Tibial artery (tissue), 4 donors: ENCODE data around the gene SEC61A1.

Experiments used
- DNase-seq, 2 donors: peaks; one replicate each; pipeline ENCODE4 v3.0.0-alpha.2; 2019
- H3K27ac ChIP-seq, 2 donors: fragments of 200-600 bp; sonication (generic) in 1 of 2; 1 replicate in 1 of 2; 2 replicates in 1 of 2; pipeline ENCODE4 v1.5.1; 2018 to 2019; ENCODE audit warnings: mild to moderate bottlenecking in 1 of 2
- H3K27me3 ChIP-seq, 2 donors: fragments of 200-600 bp; sonication (generic) in 1 of 2; one replicate each; pipeline versions ENCODE4 v1.5.1 to v1.6.0; 2016 to 2019
- H3K36me3 ChIP-seq, 3 donors: fragments of 200-600 bp; sonication (generic) in 2 of 3; one replicate each; pipeline ENCODE4 v1.5.1; 2016 to 2019; ENCODE audit warnings: mild to moderate bottlenecking in 2 of 3
- H3K4me1 ChIP-seq, 4 donors: fragments of 200-600 bp; sonication (generic) in 2 of 4; 1 replicate in 3 of 4; 2 replicates in 1 of 4; pipeline ENCODE4 v1.5.1; 2016 to 2019
- H3K4me3 ChIP-seq, 2 donors: fragments of 200-600 bp; sonication (generic) in 1 of 2; 1 replicate in 1 of 2; 2 replicates in 1 of 2; pipeline ENCODE4 v1.5.1; 2018 to 2019; ENCODE audit warnings: mild to moderate bottlenecking in 2 of 2
- H3K9me3 ChIP-seq, 3 donors: fragments of 200-600 bp; sonication (generic) in 1 of 3; one replicate each; pipeline ENCODE4 v1.5.1; 2016 to 2019
- intact Hi-C: fragments of 100-400 bp; cut with DNase I; formaldehyde crosslinking; loops from one replicate; pipeline ENCODE4 v1.15.0; 2023; ENCODE audit warnings: low total_unique reads
- TF ChIP-seq, protein P1 (sequence below), 2 experiments: fragments of 200-600 bp in 1 of 2; fragments of 450-650 bp in 1 of 2; IDR thresholded peaks; one replicate each; pipeline ENCODE4 v1.5.1; 2017 to 2019; ENCODE audit warnings: antibody characterized with exemption in 2 of 2, mild to moderate bottlenecking in 1 of 2, moderate library complexity in 1 of 2

The SEC61A1 gene

DNA sequence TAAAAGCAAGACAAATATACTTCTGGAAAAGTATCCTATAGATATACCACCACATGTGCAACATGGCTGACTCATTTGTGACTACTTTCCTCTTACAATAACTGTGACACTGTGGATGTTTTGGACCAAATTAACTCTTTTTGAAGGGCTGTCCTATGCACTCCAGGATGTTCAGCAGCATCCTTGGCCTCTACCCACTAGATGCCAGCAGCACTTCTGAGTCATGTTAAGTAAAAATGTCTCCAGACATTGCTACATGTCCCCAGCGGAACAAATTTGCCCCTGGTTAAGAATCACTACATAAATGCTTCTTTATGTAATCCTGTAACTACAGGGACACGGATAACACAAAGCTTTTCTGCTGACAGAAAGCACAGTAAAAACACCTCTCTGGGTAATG is 39.3 kb downstream of the SEC61A1 start:
- intact Hi-C loops, result no loop called here
- no peaks in the 10 kb centered on the region for H3K9me3 ChIP-seq
- H3K27ac ChIP-seq, result no peak overlapping the region
- H3K27me3 ChIP-seq, result no peaks in the 10 kb centered on the region
- H3K36me3 ChIP-seq, result peaks cover 5 to 39% (median 16%) of the 10 kb centered on the region in 3 donors
- TF ChIP-seq, protein P1, sequence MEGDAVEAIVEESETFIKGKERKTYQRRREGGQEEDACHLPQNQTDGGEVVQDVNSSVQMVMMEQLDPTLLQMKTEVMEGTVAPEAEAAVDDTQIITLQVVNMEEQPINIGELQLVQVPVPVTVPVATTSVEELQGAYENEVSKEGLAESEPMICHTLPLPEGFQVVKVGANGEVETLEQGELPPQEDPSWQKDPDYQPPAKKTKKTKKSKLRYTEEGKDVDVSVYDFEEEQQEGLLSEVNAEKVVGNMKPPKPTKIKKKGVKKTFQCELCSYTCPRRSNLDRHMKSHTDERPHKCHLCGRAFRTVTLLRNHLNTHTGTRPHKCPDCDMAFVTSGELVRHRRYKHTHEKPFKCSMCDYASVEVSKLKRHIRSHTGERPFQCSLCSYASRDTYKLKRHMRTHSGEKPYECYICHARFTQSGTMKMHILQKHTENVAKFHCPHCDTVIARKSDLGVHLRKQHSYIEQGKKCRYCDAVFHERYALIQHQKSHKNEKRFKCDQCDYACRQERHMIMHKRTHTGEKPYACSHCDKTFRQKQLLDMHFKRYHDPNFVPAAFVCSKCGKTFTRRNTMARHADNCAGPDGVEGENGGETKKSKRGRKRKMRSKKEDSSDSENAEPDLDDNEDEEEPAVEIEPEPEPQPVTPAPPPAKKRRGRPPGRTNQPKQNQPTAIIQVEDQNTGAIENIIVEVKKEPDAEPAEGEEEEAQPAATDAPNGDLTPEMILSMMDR (IDR thresholded peaks at IDR 0.05), result no peak
- no peak overlapping the region for H3K4me3 ChIP-seq
- no peak for DNase-seq
- H3K4me1 ChIP-seq, result peaks cover 0 to 3% (median 0%) of the 10 kb centered on the region in 4 donors

DNA sequence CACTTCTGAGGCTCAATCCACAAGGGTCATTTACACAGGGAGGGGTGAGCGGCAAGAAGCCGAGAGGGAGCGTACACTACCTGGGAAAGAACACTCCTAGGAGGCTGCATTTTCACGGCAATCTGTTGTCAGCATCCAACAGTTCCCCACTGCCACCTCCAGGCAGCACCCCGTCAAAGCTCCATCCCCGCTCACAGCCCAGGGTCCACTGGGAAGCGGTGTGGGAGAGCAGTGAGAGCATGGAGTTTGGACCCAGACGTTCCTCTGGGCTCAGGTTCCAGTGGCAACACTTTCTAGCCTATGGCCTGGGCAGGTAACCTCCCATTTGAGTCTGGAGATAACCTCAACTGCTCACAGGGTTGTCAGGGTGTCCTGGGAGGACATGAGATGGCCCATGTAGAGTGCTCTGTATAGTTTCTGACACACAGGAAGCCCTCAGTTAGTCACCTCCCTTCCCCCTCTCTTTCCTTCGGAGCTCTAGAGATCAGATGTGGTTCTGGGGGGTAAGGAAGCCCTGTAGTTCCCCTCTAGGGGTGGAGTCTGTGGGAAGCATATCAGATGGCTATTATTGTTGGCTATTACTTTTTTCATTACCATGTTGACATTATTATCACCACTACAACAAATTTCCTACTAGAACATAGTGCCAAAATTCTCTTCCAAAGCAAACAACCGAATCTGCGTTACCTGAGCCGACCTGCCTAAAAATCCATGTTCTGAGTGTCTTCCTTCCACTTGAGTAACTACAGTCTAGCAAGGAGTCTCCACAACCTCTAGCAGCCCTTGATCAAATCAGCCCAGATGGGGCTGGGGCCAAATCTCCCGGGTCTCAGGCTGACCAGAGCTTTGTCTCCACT is 42.3 kb downstream of the SEC61A1 start:
- H3K9me3 ChIP-seq, result no peaks in the 10 kb centered on the region
- H3K4me3 ChIP-seq, result no peak overlapping the region
- H3K27me3 ChIP-seq, result no peaks in the 10 kb centered on the region
- no peak for DNase-seq
- no peak overlapping the region for H3K27ac ChIP-seq
- H3K36me3 ChIP-seq, result peaks cover 23 to 56% (median 33%) of the 10 kb centered on the region in 3 donors
- intact Hi-C loops, result no loop called here
- H3K4me1 ChIP-seq, result peaks cover 0 to 3% (median 0%) of the 10 kb centered on the region in 4 donors
- TF ChIP-seq, protein P1 (IDR thresholded peaks at IDR 0.05), result no peak

- intact Hi-C loops, result no loop called here
- H3K27me3 ChIP-seq, result no peaks in the 10 kb centered on the region
- TF ChIP-seq, protein P1 (IDR thresholded peaks at IDR 0.05), result peak; percentile 78
- peaks cover 30 to 64% (median 39%) of the 10 kb centered on the region in 3 donors for H3K36me3 ChIP-seq
- no peaks in the 10 kb centered on the region for H3K9me3 ChIP-seq
- DNase-seq, result peak; percentile 70 to 82
- H3K4me1 ChIP-seq, result peaks cover 0 to 3% (median 0%) of the 10 kb centered on the region in 4 donors
- no peak overlapping the region for H3K4me3 ChIP-seq
- H3K27ac ChIP-seq, result no peak overlapping the region
Measured at GRCh38 chr3:128095222-128095703, 43.0 kb downstream of the SEC61A1 start.

- TF ChIP-seq, protein P1 (IDR thresholded peaks at IDR 0.05), result no peak
- no peak for DNase-seq
- Histone ChIP-seq H3K36me3 (peaks cover 36 to 92% (median 51%) of the 10 kb centered on the region in 3 donors), H3K9me3 (no peaks in the 10 kb centered on the region), H3K27me3 (no peaks in the 10 kb centered on the region), H3K4me1 (peaks cover 0 to 3% (median 0%) of the 10 kb centered on the region in 4 donors), H3K4me3 (no peak overlapping the region), H3K27ac (no peak overlapping the region)
- intact Hi-C loops, result no loop called here
Measured at GRCh38 chr3:128098234-128098633, 46.0 kb downstream of the SEC61A1 start.

DNA sequence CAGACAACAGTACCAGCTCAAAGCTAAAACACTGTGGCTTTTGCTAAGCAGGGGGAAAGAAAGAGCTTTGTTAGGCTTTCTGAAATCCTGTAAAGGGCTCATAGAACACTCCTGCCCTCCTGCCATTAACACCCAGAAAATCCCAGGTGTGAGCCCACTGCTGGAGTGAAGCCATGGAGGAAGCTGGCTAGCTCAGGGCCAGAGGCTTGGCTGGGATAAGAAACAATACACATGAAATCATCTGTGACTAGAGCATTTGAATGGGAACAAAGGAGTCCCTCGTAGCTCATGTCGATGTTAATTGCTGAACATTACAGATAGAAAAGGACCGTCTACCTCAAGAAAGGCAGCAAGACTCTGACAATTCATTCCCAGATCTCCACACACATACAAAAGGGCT is 47.9 kb downstream of the SEC61A1 start:
- intact Hi-C loops, result no loop called here
- Histone ChIP-seq H3K4me3 (no peak overlapping the region), H3K36me3 (peaks cover 39 to 91% (median 51%) of the 10 kb centered on the region in 3 donors), H3K9me3 (no peaks in the 10 kb centered on the region), H3K27ac (no peak overlapping the region), H3K4me1 (peaks cover 0 to 3% (median 0%) of the 10 kb centered on the region in 4 donors), H3K27me3 (no peaks in the 10 kb centered on the region)
- no peak for DNase-seq
- TF ChIP-seq, protein P1 (IDR thresholded peaks at IDR 0.05), result no peak
